B cell (primary cell): ENCODE data around the gene MAML2.

Experiments used
- EZH2 ChIP-seq: IDR thresholded peaks from 2 replicates; pipeline ENCODE4 v1.6.1; 2012; ENCODE audit warnings: borderline replicate concordance, low read depth, mild to moderate bottlenecking, moderate library complexity, low read length; ENCODE audit not compliant: insufficient read depth, poor library complexity, severe bottlenecking
- TF ChIP-seq, protein P1 (sequence below): fragments of 200-600 bp; IDR thresholded peaks from one replicate; pipeline ENCODE4 v1.8.0; 2022; ENCODE audit warnings: antibody characterized with exemption, mild to moderate bottlenecking

DNA sequence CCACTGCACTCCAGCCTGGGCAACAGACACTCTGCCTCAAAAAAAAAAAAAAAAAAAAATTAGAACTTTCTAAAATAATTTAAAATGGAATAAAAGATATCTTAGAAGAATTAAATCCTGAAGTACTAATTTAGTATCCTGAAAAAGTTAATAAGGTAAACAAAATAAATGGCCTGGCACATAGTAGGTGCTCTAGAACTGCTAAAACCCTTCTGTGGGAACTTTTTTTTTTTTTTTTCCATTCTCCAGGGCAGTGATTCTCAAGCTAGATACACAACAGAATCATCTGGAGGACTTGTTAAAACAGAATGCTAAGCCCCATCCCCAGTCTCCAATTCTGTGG is 65.3 kb downstream of the MAML2 start:
- no peak for TF ChIP-seq EZH2
- TF ChIP-seq, protein P1, sequence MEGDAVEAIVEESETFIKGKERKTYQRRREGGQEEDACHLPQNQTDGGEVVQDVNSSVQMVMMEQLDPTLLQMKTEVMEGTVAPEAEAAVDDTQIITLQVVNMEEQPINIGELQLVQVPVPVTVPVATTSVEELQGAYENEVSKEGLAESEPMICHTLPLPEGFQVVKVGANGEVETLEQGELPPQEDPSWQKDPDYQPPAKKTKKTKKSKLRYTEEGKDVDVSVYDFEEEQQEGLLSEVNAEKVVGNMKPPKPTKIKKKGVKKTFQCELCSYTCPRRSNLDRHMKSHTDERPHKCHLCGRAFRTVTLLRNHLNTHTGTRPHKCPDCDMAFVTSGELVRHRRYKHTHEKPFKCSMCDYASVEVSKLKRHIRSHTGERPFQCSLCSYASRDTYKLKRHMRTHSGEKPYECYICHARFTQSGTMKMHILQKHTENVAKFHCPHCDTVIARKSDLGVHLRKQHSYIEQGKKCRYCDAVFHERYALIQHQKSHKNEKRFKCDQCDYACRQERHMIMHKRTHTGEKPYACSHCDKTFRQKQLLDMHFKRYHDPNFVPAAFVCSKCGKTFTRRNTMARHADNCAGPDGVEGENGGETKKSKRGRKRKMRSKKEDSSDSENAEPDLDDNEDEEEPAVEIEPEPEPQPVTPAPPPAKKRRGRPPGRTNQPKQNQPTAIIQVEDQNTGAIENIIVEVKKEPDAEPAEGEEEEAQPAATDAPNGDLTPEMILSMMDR = no peak
